ENCODE measurements around the gene B3GNT2.

DNA sequence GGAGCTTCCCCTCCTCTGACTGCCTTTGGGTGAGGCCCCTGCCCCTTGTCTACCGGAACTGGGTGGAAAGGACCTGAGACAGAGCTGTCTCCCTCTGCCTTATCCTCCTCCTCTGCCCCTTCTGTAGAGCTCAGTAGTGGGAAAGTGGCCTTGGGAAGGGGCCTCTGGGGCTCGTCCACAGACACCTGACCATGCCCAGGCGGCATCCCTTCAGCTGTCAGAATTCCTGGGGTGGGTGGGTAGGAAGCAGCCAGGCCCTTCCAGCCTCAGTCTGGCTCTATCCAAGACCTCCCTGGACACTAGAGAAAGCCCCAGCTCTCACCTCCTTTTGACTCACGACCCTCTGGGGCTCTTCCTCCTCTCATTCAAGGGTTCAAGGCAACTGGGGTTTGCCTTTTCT lies 35.6 kb downstream of the B3GNT2 start:
- TF ChIP-seq CTCF (IDR thresholded peaks at IDR 0.05), result no peak
- TF ChIP-seq POLR2A (IDR thresholded peaks at IDR 0.05), result no peak
